ENCODE results near the gene PNKD.
A peak's percentile ranks its signal among the peaks of the same experiment; 100 is the strongest.
"Not testable (repeated sequence)": the region's sequence is repeated elsewhere in the genome, so short reads cannot be mapped to it uniquely, and the experiment has no call there.

Gene PNKD

GRCh38 chr2:218314764-218315163 is 44.4 kb downstream of the PNKD start:
- DNase-seq, result not testable (repeated sequence)

GRCh38 chr2:218315397-218315796 is 45.1 kb downstream of the PNKD start:
- DNase-seq, result no peak

- no peak for DNase-seq
These were observed 46.9 kb downstream of the PNKD start for GRCh38 chr2:218317303-218317630.

- DNase-seq, result no peak
These were observed 47.5 kb downstream of the PNKD start for GRCh38 chr2:218317835-218318234.

- no peak for DNase-seq
These were observed 47.9 kb downstream of the PNKD start for GRCh38 chr2:218318241-218318640.

GRCh38 chr2:218319813-218320365 is 49.6 kb downstream of the PNKD start:
- DNase-seq, result no peak

GRCh38 chr2:218320704-218321336 is 50.5 kb downstream of the PNKD start:
- no peak for DNase-seq

- peak in 45 of 56 donors; percentile 13 to 83 (median 54) for DNase-seq
These were observed 52.6 kb downstream of the PNKD start for GRCh38 chr2:218322768-218323525.

GRCh38 chr2:218323526-218324472 is 53.5 kb downstream of the PNKD start:
- peak in 2 of 56 donors; percentile 8 to 13 for DNase-seq

- DNase-seq, result no peak
These were observed 55.3 kb downstream of the PNKD start for GRCh38 chr2:218325566-218326160.

GRCh38 chr2:218326315-218326714 is 56.0 kb downstream of the PNKD start:
- no peak for DNase-seq

GRCh38 chr2:218327451-218328210 is 57.3 kb downstream of the PNKD start:
- DNase-seq, result no peak

GRCh38 chr2:218328294-218328693 is 58.0 kb downstream of the PNKD start:
- DNase-seq, result no peak

- DNase-seq, result no peak
These were observed 58.9 kb downstream of the PNKD start for GRCh38 chr2:218329027-218329825.

GRCh38 chr2:218329826-218330593 is 59.7 kb downstream of the PNKD start:
- peak in 13 of 56 donors; percentile 8 to 49 (median 26) for DNase-seq

GRCh38 chr2:218331745-218332144 is 61.4 kb downstream of the PNKD start:
- DNase-seq, result no peak

GRCh38 chr2:218332288-218332687 is 62.0 kb downstream of the PNKD start:
- no peak for DNase-seq

- peak in 3 of 56 donors; percentile 10 to 16 (median 14) for DNase-seq
These were observed 62.8 kb downstream of the PNKD start for GRCh38 chr2:218332920-218333645.
